T1000 (cell line): ENCODE data around the gene MAGI2.
A peak's percentile ranks its signal among the peaks of the same experiment; 100 is the strongest.

Experiments
- DNase-seq: peaks from one replicate; lab custom pipeline; 2025; ENCODE audit warnings: mixed read lengths; lab: John Stamatoyannopoulos, UW

The MAGI2 gene

GRCh38 chr7:79257959-79258358 lies 195.5 kb downstream of the MAGI2 start:
- DNase-seq: no peak

- no peak for DNase-seq
These were observed 207.7 kb downstream of the MAGI2 start for GRCh38 chr7:79245623-79246249.

- DNase-seq: no peak
These were observed 209.0 kb downstream of the MAGI2 start for GRCh38 chr7:79244482-79244881.

GRCh38 chr7:79241288-79242060 lies 212.0 kb downstream of the MAGI2 start:
- no peak for DNase-seq

- no peak for DNase-seq
These were observed 213.1 kb downstream of the MAGI2 start for GRCh38 chr7:79240413-79240812.

- DNase-seq: no peak
These were observed 217.0 kb downstream of the MAGI2 start for GRCh38 chr7:79236352-79237028.

- no peak for DNase-seq
These were observed 226.4 kb downstream of the MAGI2 start for GRCh38 chr7:79227044-79227443.

GRCh38 chr7:79221211-79221610 lies 232.3 kb downstream of the MAGI2 start:
- no peak for DNase-seq

- DNase-seq: no peak
These were observed 235.4 kb downstream of the MAGI2 start for GRCh38 chr7:79217976-79218626.

- no peak for DNase-seq
These were observed 236.0 kb downstream of the MAGI2 start for GRCh38 chr7:79217468-79217867.

- DNase-seq: no peak
These were observed 237.2 kb downstream of the MAGI2 start for GRCh38 chr7:79216236-79216635.

GRCh38 chr7:79212334-79212733 lies 241.1 kb downstream of the MAGI2 start:
- DNase-seq: no peak

- DNase-seq: no peak
These were observed 241.7 kb downstream of the MAGI2 start for GRCh38 chr7:79211724-79212123.

- no peak for DNase-seq
These were observed 253.5 kb downstream of the MAGI2 start for GRCh38 chr7:79199961-79200360.

GRCh38 chr7:79199266-79199665 lies 254.2 kb downstream of the MAGI2 start:
- no peak for DNase-seq

GRCh38 chr7:79185605-79186004 lies 267.9 kb downstream of the MAGI2 start:
- DNase-seq: no peak

GRCh38 chr7:79182283-79182682 lies 271.2 kb downstream of the MAGI2 start:
- DNase-seq: peak; percentile 12

- DNase-seq: no peak
These were observed 272.9 kb downstream of the MAGI2 start for GRCh38 chr7:79180533-79180932.

- no peak for DNase-seq
These were observed 276.5 kb downstream of the MAGI2 start for GRCh38 chr7:79176859-79177477.

GRCh38 chr7:79175374-79175773 lies 278.1 kb downstream of the MAGI2 start:
- DNase-seq: no peak

GRCh38 chr7:79165225-79165624 lies 288.2 kb downstream of the MAGI2 start:
- DNase-seq: no peak

- DNase-seq: no peak
These were observed 294.3 kb downstream of the MAGI2 start for GRCh38 chr7:79159040-79159664.
